Panc1 (cell line): Measurements from ENCODE around the gene SLIT3.

Experiments
- POLR2AphosphoS5 ChIP-seq: IDR thresholded peaks from 2 replicates; pipeline ENCODE4 v1.6.1; 2012; ENCODE audit warnings: mild to moderate bottlenecking, low read depth, low read length, moderate library complexity
- SIN3A ChIP-seq: IDR thresholded peaks from 2 replicates; pipeline ENCODE4 v1.6.1; 2012; ENCODE audit warnings: low read depth, mild to moderate bottlenecking, low read length, moderate library complexity, borderline replicate concordance; ENCODE audit not compliant: insufficient read depth
- TCF7L2 ChIP-seq: IDR thresholded peaks from 2 replicates; pipeline ENCODE4 v1.6.1; 2011; ENCODE audit warnings: mild to moderate bottlenecking, low read depth, low read length, inconsistent platforms
- TF ChIP-seq, protein P1 (sequence below): fragments of 450-650 bp; IDR thresholded peaks from 2 replicates; pipeline ENCODE4 v1.5.1; 2017; ENCODE audit warnings: mild to moderate bottlenecking
- TF ChIP-seq, protein P2 (sequence below), 2 experiments: IDR thresholded peaks; 2 replicates each; pipeline ENCODE4 v1.6.1; 2011 to 2012; ENCODE audit warnings: low read depth in 2 of 2, control low read depth in 1 of 2, low read length in 1 of 2, mild to moderate bottlenecking in 1 of 2, moderate library complexity in 1 of 2; ENCODE audit not compliant: insufficient read depth in 1 of 2

DNA sequence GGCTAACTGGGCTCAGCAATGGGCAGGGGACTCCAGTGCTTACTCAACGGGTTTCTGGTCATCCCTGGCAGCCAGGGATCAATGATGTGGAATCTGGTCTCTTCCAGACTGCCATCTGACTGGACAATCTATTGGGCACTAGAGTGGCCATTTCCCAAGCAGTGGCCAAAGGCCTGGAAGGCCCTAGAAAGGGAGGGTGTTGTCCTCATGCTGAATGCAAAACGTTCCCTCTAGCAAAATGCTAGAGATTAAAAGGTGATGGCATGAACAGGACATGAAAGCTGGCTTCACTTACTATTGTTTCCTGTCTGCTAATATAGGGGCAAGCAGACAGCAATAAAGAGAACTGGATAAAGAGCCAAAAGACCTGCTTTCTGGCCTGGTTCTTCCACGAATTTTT is 467.6 kb downstream of the SLIT3 start:
- TF ChIP-seq POLR2AphosphoS5 = no peak
- TF ChIP-seq, protein P1, sequence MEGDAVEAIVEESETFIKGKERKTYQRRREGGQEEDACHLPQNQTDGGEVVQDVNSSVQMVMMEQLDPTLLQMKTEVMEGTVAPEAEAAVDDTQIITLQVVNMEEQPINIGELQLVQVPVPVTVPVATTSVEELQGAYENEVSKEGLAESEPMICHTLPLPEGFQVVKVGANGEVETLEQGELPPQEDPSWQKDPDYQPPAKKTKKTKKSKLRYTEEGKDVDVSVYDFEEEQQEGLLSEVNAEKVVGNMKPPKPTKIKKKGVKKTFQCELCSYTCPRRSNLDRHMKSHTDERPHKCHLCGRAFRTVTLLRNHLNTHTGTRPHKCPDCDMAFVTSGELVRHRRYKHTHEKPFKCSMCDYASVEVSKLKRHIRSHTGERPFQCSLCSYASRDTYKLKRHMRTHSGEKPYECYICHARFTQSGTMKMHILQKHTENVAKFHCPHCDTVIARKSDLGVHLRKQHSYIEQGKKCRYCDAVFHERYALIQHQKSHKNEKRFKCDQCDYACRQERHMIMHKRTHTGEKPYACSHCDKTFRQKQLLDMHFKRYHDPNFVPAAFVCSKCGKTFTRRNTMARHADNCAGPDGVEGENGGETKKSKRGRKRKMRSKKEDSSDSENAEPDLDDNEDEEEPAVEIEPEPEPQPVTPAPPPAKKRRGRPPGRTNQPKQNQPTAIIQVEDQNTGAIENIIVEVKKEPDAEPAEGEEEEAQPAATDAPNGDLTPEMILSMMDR = no peak
- TF ChIP-seq, protein P2, sequence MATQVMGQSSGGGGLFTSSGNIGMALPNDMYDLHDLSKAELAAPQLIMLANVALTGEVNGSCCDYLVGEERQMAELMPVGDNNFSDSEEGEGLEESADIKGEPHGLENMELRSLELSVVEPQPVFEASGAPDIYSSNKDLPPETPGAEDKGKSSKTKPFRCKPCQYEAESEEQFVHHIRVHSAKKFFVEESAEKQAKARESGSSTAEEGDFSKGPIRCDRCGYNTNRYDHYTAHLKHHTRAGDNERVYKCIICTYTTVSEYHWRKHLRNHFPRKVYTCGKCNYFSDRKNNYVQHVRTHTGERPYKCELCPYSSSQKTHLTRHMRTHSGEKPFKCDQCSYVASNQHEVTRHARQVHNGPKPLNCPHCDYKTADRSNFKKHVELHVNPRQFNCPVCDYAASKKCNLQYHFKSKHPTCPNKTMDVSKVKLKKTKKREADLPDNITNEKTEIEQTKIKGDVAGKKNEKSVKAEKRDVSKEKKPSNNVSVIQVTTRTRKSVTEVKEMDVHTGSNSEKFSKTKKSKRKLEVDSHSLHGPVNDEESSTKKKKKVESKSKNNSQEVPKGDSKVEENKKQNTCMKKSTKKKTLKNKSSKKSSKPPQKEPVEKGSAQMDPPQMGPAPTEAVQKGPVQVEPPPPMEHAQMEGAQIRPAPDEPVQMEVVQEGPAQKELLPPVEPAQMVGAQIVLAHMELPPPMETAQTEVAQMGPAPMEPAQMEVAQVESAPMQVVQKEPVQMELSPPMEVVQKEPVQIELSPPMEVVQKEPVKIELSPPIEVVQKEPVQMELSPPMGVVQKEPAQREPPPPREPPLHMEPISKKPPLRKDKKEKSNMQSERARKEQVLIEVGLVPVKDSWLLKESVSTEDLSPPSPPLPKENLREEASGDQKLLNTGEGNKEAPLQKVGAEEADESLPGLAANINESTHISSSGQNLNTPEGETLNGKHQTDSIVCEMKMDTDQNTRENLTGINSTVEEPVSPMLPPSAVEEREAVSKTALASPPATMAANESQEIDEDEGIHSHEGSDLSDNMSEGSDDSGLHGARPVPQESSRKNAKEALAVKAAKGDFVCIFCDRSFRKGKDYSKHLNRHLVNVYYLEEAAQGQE (IDR thresholded peaks at IDR 0.05; ENCODE audit: insufficient read depth in 1 of 2, low read depth in 2 of 2, low read length in 1 of 2) = no peak
- no peak for TF ChIP-seq TCF7L2
- TF ChIP-seq SIN3A = no peak
